GM19193 (cell line): ENCODE data around the gene FOS.

Source experiments
- POLR2A ChIP-seq: IDR thresholded peaks from 4 replicates; pipeline ENCODE4 v1.6.1; 2011; ENCODE audit not compliant: insufficient read depth, insufficient read length; ENCODE audit errors: extremely low read depth

FOS gene

DNA sequence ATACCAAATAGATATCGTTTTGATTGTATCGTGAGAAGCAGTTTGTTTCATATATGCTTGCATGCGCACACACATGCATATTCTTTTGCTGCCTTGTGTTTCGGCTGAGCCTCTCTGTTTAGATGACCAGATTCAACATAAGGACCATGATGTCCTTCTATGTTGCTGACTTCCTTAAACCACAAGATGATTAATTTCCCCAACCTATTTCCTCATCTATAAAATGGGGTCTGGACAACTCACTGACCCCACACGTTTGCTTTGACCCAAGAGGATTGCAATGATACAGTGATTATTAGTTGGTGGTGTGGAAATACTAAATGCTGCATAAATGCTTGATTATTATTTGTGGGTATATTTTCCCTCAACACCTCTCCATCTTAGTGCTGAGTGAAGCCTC lies 16.8 kb upstream of the FOS start:
- no peak for TF ChIP-seq POLR2A

DNA sequence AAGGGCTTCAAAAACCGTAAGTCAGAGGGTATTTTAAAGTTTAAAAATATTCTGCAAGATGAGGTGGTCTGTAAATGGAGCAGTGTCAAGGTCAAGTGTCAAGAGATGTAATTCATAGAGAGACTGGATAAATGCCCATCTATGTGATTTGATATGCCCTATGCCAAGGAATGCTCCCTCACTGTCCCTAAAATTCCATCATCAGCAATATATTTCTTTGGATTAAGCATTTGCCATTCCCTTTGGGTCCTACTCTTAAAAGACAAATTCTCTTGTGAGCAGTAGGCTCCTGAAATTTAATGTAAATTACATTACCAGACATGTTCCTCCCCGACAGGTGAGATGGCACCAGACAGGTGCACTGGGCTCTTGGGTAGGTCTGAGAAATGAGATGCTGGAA lies 16.0 kb upstream of the FOS start:
- TF ChIP-seq POLR2A, result no peak

- TF ChIP-seq POLR2A, result no peak
Observed at GRCh38 chr14:75264036-75264435, 14.6 kb upstream of the FOS start.

- no peak for TF ChIP-seq POLR2A
Observed at GRCh38 chr14:75267141-75267721, 11.4 kb upstream of the FOS start.

- no peak for TF ChIP-seq POLR2A
Observed at GRCh38 chr14:75268633-75269550, 9.7 kb upstream of the FOS start.

GRCh38 chr14:75271514-75271913 lies 7.1 kb upstream of the FOS start:
- no peak for TF ChIP-seq POLR2A

DNA sequence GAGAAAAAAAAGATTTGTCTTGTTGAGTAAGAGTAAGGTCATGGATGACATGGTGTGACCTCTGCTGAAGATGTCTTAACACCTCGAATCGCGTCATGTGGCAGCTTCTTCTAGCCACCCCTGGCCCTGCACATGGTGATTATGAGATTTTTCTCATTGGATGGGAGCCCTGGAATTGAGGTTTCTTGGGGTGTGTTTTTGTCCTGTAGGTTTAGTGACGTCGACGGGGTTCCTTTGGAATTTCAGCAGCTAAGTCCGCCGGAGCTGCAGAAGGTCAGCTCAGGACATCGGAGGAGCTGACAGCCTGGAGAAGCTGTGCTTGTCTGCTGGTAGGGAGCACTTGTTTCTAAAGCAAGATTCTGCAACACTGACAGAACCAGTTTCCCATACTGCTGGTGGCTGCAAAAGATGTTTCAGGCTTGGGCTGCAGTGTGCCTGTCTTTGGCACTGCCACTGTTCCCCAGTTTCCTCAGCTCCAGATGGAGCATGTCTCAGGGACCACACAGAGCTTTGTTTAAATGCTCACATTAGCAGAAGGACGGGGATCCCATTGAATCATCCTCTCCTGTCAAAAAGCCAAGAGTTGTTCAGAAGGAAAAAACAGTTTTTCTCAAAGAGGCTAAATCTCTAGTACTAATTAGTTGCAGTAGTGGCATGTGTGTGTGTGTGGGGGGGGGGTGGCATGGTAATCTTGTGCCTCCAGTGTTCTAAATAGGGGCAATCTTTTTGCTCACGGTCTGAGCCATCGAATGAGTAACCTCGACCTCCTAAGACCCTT lies 5.2 kb upstream of the FOS start:
- TF ChIP-seq POLR2A, result no peak

GRCh38 chr14:75274050-75274898 lies 4.4 kb upstream of the FOS start:
- TF ChIP-seq POLR2A, result no peak

GRCh38 chr14:75274899-75275569 lies 3.6 kb upstream of the FOS start:
- TF ChIP-seq POLR2A, result no peak

- no peak for TF ChIP-seq POLR2A
Observed at GRCh38 chr14:75275598-75275997, 3.0 kb upstream of the FOS start.

- TF ChIP-seq POLR2A, result no peak
Observed at GRCh38 chr14:75277008-75277814, 1.4 kb upstream of the FOS start.

DNA sequence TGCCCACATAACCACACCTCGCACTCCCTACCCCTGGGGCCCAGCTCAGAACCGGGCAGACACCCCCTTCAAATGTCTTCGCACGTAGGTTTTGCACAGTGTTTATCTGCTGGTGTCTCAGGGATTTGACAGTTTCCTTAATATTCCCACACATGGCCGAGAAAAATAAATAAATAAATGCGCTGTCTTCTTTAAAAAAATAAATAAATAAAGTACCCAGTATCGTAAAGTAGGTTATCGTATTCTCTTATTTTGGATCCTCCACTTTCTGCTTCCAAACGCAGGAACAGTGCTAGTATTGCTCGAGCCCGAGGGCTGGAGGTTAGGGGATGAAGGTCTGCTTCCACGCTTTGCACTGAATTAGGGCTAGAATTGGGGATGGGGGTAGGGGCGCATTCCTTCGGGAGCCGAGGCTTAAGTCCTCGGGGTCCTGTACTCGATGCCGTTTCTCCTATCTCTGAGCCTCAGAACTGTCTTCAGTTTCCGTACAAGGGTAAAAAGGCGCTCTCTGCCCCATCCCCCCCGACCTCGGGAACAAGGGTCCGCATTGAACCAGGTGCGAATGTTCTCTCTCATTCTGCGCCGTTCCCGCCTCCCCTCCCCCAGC lies 710 bp upstream of the FOS start:
- no peak for TF ChIP-seq POLR2A
